Esophagus squamous epithelium (tissue), 5 donors: Measurements from ENCODE around the gene UNC13C. TPM values are rescaled to one million over a fixed set of nuclear protein-coding genes. Genes with fewer than 3 reads are reported as not detected.

ENCODE experiments used
- DNase-seq: peaks from one replicate; lab custom pipeline; 2025; lab: John Stamatoyannopoulos, UW
- H3K27ac ChIP-seq, 4 donors: fragments of 200-600 bp; sonication (generic); one replicate each; pipeline ENCODE4 v1.5.1; 2016 to 2019; ENCODE audit warnings: mild to moderate bottlenecking in 1 of 4
- H3K27me3 ChIP-seq, 4 donors: fragments of 200-600 bp; sonication (generic); 1 replicate in 3 of 4; 2 replicates in 1 of 4; pipeline versions ENCODE4 v1.5.1 to v1.6.0; 2017 to 2021; ENCODE audit warnings: antibody characterized with exemption in 1 of 4
- H3K36me3 ChIP-seq, 3 donors: fragments of 200-600 bp; sonication (generic); one replicate each; pipeline ENCODE4 v1.5.1; 2016 to 2019
- H3K4me1 ChIP-seq, 3 donors: fragments of 200-600 bp; sonication (generic); one replicate each; pipeline ENCODE4 v1.5.1; 2017 to 2019
- H3K4me3 ChIP-seq, 4 donors: fragments of 200-600 bp; sonication (generic); 1 replicate in 3 of 4; 2 replicates in 1 of 4; pipeline ENCODE4 v1.5.1; 2016 to 2019; ENCODE audit warnings: mild to moderate bottlenecking in 2 of 4, moderate library complexity in 1 of 4
- H3K9me3 ChIP-seq, 3 donors: fragments of 200-600 bp; sonication (generic); one replicate each; pipeline ENCODE4 v1.5.1; 2016 to 2019
- POLR2A ChIP-seq, 4 donors: fragments of 450-650 bp; IDR thresholded peaks; one replicate each; pipeline ENCODE4 v1.6.1; 2017; ENCODE audit warnings: antibody characterized with exemption in 4 of 4, mild to moderate bottlenecking in 4 of 4, moderate library complexity in 3 of 4
- WGBS, 2 donors: methylation state at CpG; one replicate each; pipeline ENCODE4 v1.1.5; 2018; 5-methylcytosine and 5-hydroxymethylcytosine counted together
- intact Hi-C: fragments of 100-400 bp; cut with DNase I; formaldehyde crosslinking; loops from one replicate; pipeline ENCODE4 v1.15.0; 2022
- total RNA-seq, 4 donors: library from RNA; depleted of rRNA; stranded (reverse); fragments of >200 nt; gene quantifications; one replicate each; pipeline ENCODE4 v1.1.0, GENCODE V29; 2016
- TF ChIP-seq, protein P1 (sequence below), 6 experiments: fragments of 450-650 bp in 4 of 6; fragments of 200-600 bp in 2 of 6; sonication (generic) in 2 of 6; IDR thresholded peaks; one replicate each; pipeline ENCODE4 v1.5.1; 2016 to 2019; ENCODE audit warnings: antibody characterized with exemption in 6 of 6, mild to moderate bottlenecking in 4 of 6, moderate library complexity in 4 of 6
- donor health status: DM: yes; HTN: yes; CAD: no.

The UNC13C gene
- total RNA-seq, 4 donors from 2014 or later = 0.18 to 0.19 TPM; not detected in 2

DNA sequence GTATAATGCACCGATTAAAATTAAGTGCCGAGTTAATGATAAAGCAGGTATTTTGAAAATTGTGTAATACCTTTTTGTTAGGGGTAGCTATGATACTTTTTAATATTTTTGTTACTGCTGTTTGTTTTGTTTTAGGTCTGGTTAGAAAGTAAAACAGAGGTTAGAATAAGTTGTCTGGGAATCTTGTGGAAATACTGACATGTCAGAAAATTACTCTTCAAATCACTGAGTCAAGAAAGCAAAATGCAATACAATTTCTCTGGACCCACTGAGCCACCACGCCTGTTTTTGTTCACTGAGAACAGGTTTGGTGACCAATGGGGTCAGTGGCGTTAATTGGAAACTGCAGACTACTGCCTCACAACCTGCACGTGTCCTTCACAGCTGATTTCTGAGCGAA, 601.6 kb downstream of the UNC13C start:
- no peak for DNase-seq
- no peaks in the 10 kb centered on the region for H3K4me1 ChIP-seq
- intact Hi-C loops = no loop called here
- H3K27ac ChIP-seq = no peak overlapping the region
- no peak overlapping the region for H3K4me3 ChIP-seq
- 61 to 72% methylated on average over 6 of the region's 6 CpGs for WGBS, 2 donors
- TF ChIP-seq POLR2A (IDR thresholded peaks at IDR 0.05) = no peak
- TF ChIP-seq, protein P1, sequence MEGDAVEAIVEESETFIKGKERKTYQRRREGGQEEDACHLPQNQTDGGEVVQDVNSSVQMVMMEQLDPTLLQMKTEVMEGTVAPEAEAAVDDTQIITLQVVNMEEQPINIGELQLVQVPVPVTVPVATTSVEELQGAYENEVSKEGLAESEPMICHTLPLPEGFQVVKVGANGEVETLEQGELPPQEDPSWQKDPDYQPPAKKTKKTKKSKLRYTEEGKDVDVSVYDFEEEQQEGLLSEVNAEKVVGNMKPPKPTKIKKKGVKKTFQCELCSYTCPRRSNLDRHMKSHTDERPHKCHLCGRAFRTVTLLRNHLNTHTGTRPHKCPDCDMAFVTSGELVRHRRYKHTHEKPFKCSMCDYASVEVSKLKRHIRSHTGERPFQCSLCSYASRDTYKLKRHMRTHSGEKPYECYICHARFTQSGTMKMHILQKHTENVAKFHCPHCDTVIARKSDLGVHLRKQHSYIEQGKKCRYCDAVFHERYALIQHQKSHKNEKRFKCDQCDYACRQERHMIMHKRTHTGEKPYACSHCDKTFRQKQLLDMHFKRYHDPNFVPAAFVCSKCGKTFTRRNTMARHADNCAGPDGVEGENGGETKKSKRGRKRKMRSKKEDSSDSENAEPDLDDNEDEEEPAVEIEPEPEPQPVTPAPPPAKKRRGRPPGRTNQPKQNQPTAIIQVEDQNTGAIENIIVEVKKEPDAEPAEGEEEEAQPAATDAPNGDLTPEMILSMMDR (IDR thresholded peaks at IDR 0.05) = no peak
- no peaks in the 10 kb centered on the region for H3K36me3 ChIP-seq
- no peaks in the 10 kb centered on the region for H3K9me3 ChIP-seq
- no peaks in the 10 kb centered on the region for H3K27me3 ChIP-seq

DNA sequence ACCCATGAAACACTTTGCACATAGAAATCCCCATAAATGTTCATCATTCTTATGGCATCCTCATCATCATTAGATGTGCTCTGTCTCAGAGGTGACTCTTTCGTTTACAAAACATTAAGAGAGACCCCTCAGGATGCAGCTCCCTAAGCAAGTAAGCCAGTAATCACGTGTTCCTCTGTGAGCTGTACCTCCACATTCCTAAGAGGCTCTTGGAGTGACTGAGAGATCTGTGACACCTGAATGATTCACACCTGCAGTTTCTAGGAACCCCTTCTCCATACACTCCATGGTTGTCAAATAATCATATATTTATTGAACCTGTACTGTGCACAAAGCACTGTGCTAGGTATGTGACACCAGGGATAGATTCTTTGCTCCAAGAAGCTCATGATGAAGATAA, 602.4 kb downstream of the UNC13C start:
- Histone ChIP-seq H3K27ac (no peak overlapping the region), H3K27me3 (no peaks in the 10 kb centered on the region), H3K9me3 (no peaks in the 10 kb centered on the region), H3K4me1 (no peaks in the 10 kb centered on the region), H3K36me3 (no peaks in the 10 kb centered on the region), H3K4me3 (no peak overlapping the region)
- 40 to 50% methylated on average over 2 of the region's 2 CpGs for WGBS, 2 donors
- intact Hi-C loops = no loop called here
- no peak for DNase-seq
- TF ChIP-seq, protein P1 (IDR thresholded peaks at IDR 0.05) = no peak
- no peak for TF ChIP-seq POLR2A (IDR thresholded peaks at IDR 0.05)

DNA sequence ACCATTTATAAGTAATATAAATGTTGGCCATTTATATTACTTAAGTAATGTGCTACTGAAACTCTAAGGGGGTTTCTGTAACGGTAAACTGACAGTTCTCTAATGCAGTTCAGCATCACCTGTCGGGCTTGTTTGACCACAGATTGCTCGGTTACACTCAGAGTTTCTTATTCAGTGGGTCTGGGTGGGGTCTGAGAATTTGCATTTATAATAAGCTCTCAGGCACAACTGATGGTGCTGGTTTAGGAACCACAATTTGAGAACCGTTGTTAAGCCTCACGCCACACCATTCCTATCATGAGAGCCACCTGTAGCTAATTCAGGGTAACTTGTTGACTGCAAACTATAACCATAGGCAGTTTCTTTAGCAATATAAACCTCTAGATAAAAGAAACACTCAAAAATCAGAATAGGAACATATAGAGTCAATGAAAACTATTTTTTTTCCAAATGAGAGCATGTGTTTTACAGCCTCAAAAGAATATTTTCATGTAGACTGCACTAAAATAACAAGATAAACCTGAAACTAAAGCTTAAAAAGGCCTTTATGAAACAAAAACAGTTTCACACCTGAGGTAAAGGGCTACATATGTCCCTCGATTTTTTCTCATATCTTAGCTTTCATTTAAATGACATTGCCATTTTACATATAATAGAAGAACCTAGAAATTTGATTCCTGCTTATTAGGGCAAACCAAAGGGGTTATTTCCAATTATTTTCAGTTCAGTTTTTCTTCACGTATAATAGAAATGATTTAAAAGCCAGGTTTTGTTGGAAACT, 604.8 kb downstream of the UNC13C start:
- WGBS, 2 donors = 54 to 66% methylated on average over 7 of the region's 7 CpGs
- no peak for DNase-seq
- Histone ChIP-seq H3K36me3 (no peaks in the 10 kb centered on the region), H3K27me3 (no peaks in the 10 kb centered on the region), H3K4me3 (no peak overlapping the region), H3K27ac (no peak overlapping the region), H3K9me3 (no peaks in the 10 kb centered on the region), H3K4me1 (no peaks in the 10 kb centered on the region)
- TF ChIP-seq POLR2A (IDR thresholded peaks at IDR 0.05) = no peak
- TF ChIP-seq, protein P1 (IDR thresholded peaks at IDR 0.05) = no peak
- intact Hi-C loops = no loop called here

DNA sequence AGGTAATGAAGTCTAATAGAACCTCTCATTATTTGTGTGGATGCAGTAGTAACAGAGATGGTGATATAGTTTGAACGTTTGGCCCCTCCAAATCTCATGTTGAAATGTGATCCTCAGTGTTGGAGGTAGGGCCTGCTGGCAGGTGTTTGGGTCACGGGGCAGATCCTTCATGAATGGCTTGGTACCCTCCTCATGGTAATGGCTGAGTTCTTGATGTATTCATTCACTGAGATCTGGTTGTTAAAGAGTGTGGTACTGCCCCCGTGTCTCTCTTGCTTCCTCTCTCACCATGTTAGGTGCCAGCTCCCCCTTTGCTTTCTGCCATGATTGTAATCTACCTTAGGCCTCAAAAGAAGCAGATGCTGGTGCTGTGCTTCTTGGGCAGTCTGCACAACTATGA, 606.8 kb downstream of the UNC13C start:
- no peaks in the 10 kb centered on the region for H3K27me3 ChIP-seq
- no peak for DNase-seq
- WGBS, 2 donors = 46 to 62% methylated on average over 3 of the region's 3 CpGs

DNA sequence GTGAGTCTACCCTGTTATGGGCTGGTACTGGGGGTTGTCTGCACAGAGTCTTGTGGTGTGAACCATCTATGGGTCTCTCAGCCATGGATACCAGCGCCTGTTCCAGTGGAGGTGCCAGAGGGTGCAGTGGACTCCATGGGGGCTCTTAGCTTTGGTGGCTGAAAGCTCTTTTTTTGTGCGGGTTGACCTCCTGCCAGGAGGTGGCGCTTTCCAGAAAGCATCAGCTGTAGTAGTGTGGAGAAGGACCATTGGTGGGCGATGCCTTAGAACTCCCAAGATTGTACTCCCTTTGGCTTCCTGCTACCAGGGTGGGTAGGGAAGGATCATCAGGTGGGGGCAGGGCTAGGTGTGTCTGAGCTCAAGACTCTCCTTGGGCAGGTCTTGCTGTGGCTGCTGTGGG, 615.9 kb downstream of the UNC13C start:
- no peak overlapping the region for H3K27ac ChIP-seq
- no peaks in the 10 kb centered on the region for H3K36me3 ChIP-seq
- H3K4me3 ChIP-seq = no peak overlapping the region
- no peaks in the 10 kb centered on the region for H3K27me3 ChIP-seq
- H3K9me3 ChIP-seq = peaks cover 0 to 11% (median 0%) of the 10 kb centered on the region in 3 donors
- TF ChIP-seq, protein P1 (IDR thresholded peaks at IDR 0.05) = no peak
- TF ChIP-seq POLR2A (IDR thresholded peaks at IDR 0.05) = no peak
- no peaks in the 10 kb centered on the region for H3K4me1 ChIP-seq
- DNase-seq = no peak
- WGBS, 2 donors = 76 to 89% methylated on average over 1 to 2 of the region's 4 CpGs
- intact Hi-C loops = no loop called here

More for the DNA sequence above, 606.8 kb downstream of the UNC13C start:
- intact Hi-C loops = no loop called here
- no peaks in the 10 kb centered on the region for H3K36me3 ChIP-seq
- H3K4me3 ChIP-seq = no peak overlapping the region
- no peaks in the 10 kb centered on the region for H3K9me3 ChIP-seq
- TF ChIP-seq, protein P1 (IDR thresholded peaks at IDR 0.05) = no peak
- no peak for TF ChIP-seq POLR2A (IDR thresholded peaks at IDR 0.05)
- no peaks in the 10 kb centered on the region for H3K4me1 ChIP-seq
- H3K27ac ChIP-seq = no peak overlapping the region
